CD4-positive, alpha-beta T cell treated with Interleukin-21 for 1 hour (primary cell): ENCODE measurements around the gene CNTNAP2.

Source experiments
- DNase-seq: peaks from one replicate; pipeline ENCODE4 v3.0.0-alpha.2; 2020

Gene CNTNAP2

GRCh38 chr7:148340438-148341280 lies 2224.1 kb downstream of the CNTNAP2 start:
- DNase-seq = no peak

- DNase-seq = no peak
Observed at GRCh38 chr7:148344406-148344805, 2227.8 kb downstream of the CNTNAP2 start.

GRCh38 chr7:148347981-148348380 lies 2231.4 kb downstream of the CNTNAP2 start:
- no peak for DNase-seq

GRCh38 chr7:148348466-148348865 lies 2231.9 kb downstream of the CNTNAP2 start:
- no peak for DNase-seq

GRCh38 chr7:148356303-148356702 lies 2239.7 kb downstream of the CNTNAP2 start:
- DNase-seq = no peak

- DNase-seq = no peak
Observed at GRCh38 chr7:148362541-148362940, 2245.9 kb downstream of the CNTNAP2 start.

- no peak for DNase-seq
Observed at GRCh38 chr7:148367731-148368475, 2251.3 kb downstream of the CNTNAP2 start.

GRCh38 chr7:148368562-148368961 lies 2252.0 kb downstream of the CNTNAP2 start:
- no peak for DNase-seq

- DNase-seq = no peak
Observed at GRCh38 chr7:148371280-148371937, 2254.8 kb downstream of the CNTNAP2 start.

GRCh38 chr7:148374396-148375259 lies 2258.0 kb downstream of the CNTNAP2 start:
- no peak for DNase-seq

GRCh38 chr7:148379677-148380076 lies 2263.1 kb downstream of the CNTNAP2 start:
- DNase-seq = no peak

GRCh38 chr7:148380596-148381419 lies 2264.2 kb downstream of the CNTNAP2 start:
- no peak for DNase-seq

GRCh38 chr7:148382596-148382995 lies 2266.0 kb downstream of the CNTNAP2 start:
- DNase-seq = no peak

GRCh38 chr7:148383651-148384050 lies 2267.1 kb downstream of the CNTNAP2 start:
- no peak for DNase-seq

GRCh38 chr7:148385009-148385682 lies 2268.5 kb downstream of the CNTNAP2 start:
- no peak for DNase-seq

GRCh38 chr7:148390381-148390780 lies 2273.8 kb downstream of the CNTNAP2 start:
- no peak for DNase-seq

- no peak for DNase-seq
Observed at GRCh38 chr7:148391591-148391990, 2275.0 kb downstream of the CNTNAP2 start.

- no peak for DNase-seq
Observed at GRCh38 chr7:148394582-148394981, 2278.0 kb downstream of the CNTNAP2 start.

- no peak for DNase-seq
Observed at GRCh38 chr7:148395352-148395811, 2278.8 kb downstream of the CNTNAP2 start.

- no peak for DNase-seq
Observed at GRCh38 chr7:148395990-148396716, 2279.6 kb downstream of the CNTNAP2 start.
